GM12878 (cell line): Measurements from ENCODE around the gene DNAJC5. TPM values are rescaled to one million over a fixed set of nuclear protein-coding genes. Genes with fewer than 3 reads are reported as not detected.

Experiments
- ATAC-seq: fragments of 200-7000 bp; cut with Tn5 transposase; 3 replicates; pipeline ENCODE4 v1.9.1; 2020; ENCODE audit warnings: mild to moderate bottlenecking, moderate library complexity
- BruUV-seq: library from RNA; stranded (reverse); fragments of 400-500 nt; replicated peaks from 2 replicates; lab custom pipeline; 2021; lab: Mats Ljungman, UMichigan
- CTCF ChIA-PET: fragments of 300-600 bp; sonication (Branson Sonifier 250); formaldehyde crosslinking; extraction: SDS; loops from one replicate; lab custom pipeline; 2021; ENCODE audit warnings: inconsistent platforms; lab: Yijun Ruan, JAX
- POLR2A ChIA-PET: fragments of 350-600 bp; formaldehyde crosslinking; extraction: SDS; loops from one replicate; lab custom pipeline; 2021; ENCODE audit warnings: inconsistent platforms; lab: Charles Lee
- RAD21 ChIA-PET: fragments of 300-600 bp; sonication (Branson Sonifier 250); formaldehyde crosslinking; loops from one replicate; lab custom pipeline; 2023; ENCODE audit warnings: antibody characterized with exemption; ENCODE audit not compliant: unreplicated experiment; lab: Charles Lee
- SMC1A ChIA-PET: fragments of 300-600 bp; sonication (Branson Sonifier 250); formaldehyde crosslinking; loops from one replicate; lab custom pipeline; 2023; ENCODE audit not compliant: unreplicated experiment, uncharacterized antibody; lab: Charles Lee
- DNase-seq: peaks from one replicate; pipeline ENCODE4 v3.0.0-alpha.2; 2011; ENCODE audit warnings: low read depth, low spot score
- FAIRE-seq: peaks from 3 replicates; lab custom pipeline; 2011; peaks lifted over from hg19 to GRCh38; lab: Jason Lieb, UNC
- H2AFZ ChIP-seq: 2 replicates; pipeline ENCODE4 v1.6.0; 2011; ENCODE audit warnings: low read depth, low read length, control low read depth; ENCODE audit not compliant: control insufficient read depth
- H3K27ac ChIP-seq: 2 replicates; pipeline ENCODE4 v1.5.1; 2011; ENCODE audit warnings: control low read depth; ENCODE audit not compliant: control insufficient read depth, insufficient read depth
- H3K27me3 ChIP-seq, 2 experiments: replicated peaks in 1 of 2; 2 replicates each; pipeline versions ENCODE4 v1.6.0 to v1.6.1; 2011; ENCODE audit warnings: low read length in 1 of 2; ENCODE audit not compliant: control insufficient read depth in 2 of 2, insufficient read depth in 2 of 2
- H3K36me3 ChIP-seq, 2 experiments: 2 replicates each; pipeline ENCODE4 v1.5.1; 2011; ENCODE audit warnings: low read length in 1 of 2; ENCODE audit not compliant: control insufficient read depth in 2 of 2, insufficient read depth in 2 of 2
- H3K4me1 ChIP-seq: 2 replicates; pipeline ENCODE4 v1.6.1; 2011; ENCODE audit warnings: mild to moderate bottlenecking, low read length, moderate library complexity, mixed read lengths; ENCODE audit not compliant: control insufficient read depth, insufficient read depth
- H3K4me2 ChIP-seq: 2 replicates; pipeline ENCODE4 v1.6.0; 2011; ENCODE audit warnings: control low read depth; ENCODE audit not compliant: control insufficient read depth, insufficient read depth
- H3K4me3 ChIP-seq: fragments of 200-600 bp; sonication (generic); 2 replicates; pipeline ENCODE4 v1.5.1; 2016
- H3K79me2 ChIP-seq: 2 replicates; pipeline ENCODE4 v1.6.0; 2011; ENCODE audit warnings: low read length; ENCODE audit not compliant: control insufficient read depth, insufficient read depth
- H3K9ac ChIP-seq: 2 replicates; pipeline ENCODE4 v1.8.0; 2011; ENCODE audit warnings: low read length, control low read depth, mixed read lengths; ENCODE audit not compliant: control insufficient read depth, insufficient read depth
- H3K9me3 ChIP-seq: replicated peaks from 3 replicates; pipeline ENCODE4 v1.5.1; 2011; ENCODE audit warnings: mild to moderate bottlenecking, low read length; ENCODE audit not compliant: control insufficient read depth, insufficient read depth
- H4K20me1 ChIP-seq: 2 replicates; pipeline ENCODE4 v1.6.0; 2011; ENCODE audit not compliant: control insufficient read depth, insufficient read depth
- HDGF ChIP-seq: fragments of 450-650 bp; IDR thresholded peaks from 2 replicates; pipeline ENCODE4 v1.6.1; 2016; ENCODE audit warnings: antibody characterized with exemption
- HSF1 ChIP-seq: fragments of 150-350 bp; IDR thresholded peaks from 2 replicates; pipeline ENCODE4 v1.6.1; 2014; ENCODE audit warnings: mild to moderate bottlenecking, low read depth, low read length
- JUNB ChIP-seq: IDR thresholded peaks from 2 replicates; pipeline ENCODE4 v1.6.1; 2016; ENCODE audit warnings: antibody characterized with exemption, mild to moderate bottlenecking
- MLLT1 ChIP-seq: fragments of 450-650 bp; IDR thresholded peaks from 2 replicates; pipeline ENCODE4 v1.6.1; 2016; ENCODE audit warnings: mild to moderate bottlenecking
- NKRF ChIP-seq: fragments of 450-650 bp; conservative IDR thresholded peaks from 2 replicates; pipeline ENCODE4 v1.6.1; 2017; ENCODE audit warnings: mild to moderate bottlenecking, moderate library complexity
- NR2F1 ChIP-seq: fragments of 450-650 bp; conservative IDR thresholded peaks from 2 replicates; pipeline ENCODE4 v1.6.1; 2017; ENCODE audit warnings: mild to moderate bottlenecking
- RUNX3 ChIP-seq: IDR thresholded peaks from 2 replicates; pipeline ENCODE4 v1.6.1; 2012; ENCODE audit warnings: low read length, inconsistent platforms
- SMAD1 ChIP-seq: fragments of 450-650 bp; IDR thresholded peaks from 2 replicates; pipeline ENCODE4 v1.6.1; 2018; ENCODE audit warnings: mild to moderate bottlenecking, low read depth; ENCODE audit not compliant: partially characterized antibody
- TAF1 ChIP-seq: IDR thresholded peaks from 2 replicates; pipeline ENCODE4 v1.6.1; 2011; ENCODE audit warnings: mild to moderate bottlenecking, low read depth, low read length, borderline replicate concordance
- USF2 ChIP-seq: IDR thresholded peaks from 2 replicates; pipeline ENCODE4 v1.6.1; 2011; ENCODE audit warnings: low read depth, low read length, improper control_type of control experiment, borderline replicate concordance
- WGBS: methylation state at CpG from one replicate; pipeline ENCODE4 v1.1.6; 2016; ENCODE audit warnings: low lambda C conversion rate; ENCODE audit not compliant: insufficient replicate concordance, insufficient coverage; ENCODE audit errors: missing lambda C conversion rate; 5-methylcytosine and 5-hydroxymethylcytosine counted together
- in situ Hi-C: fragments of 300-500 bp; cut with MboI; formaldehyde crosslinking; loops from 9 replicates; pipeline ENCODE4 v1.14.3; 2018; ENCODE audit warnings: mixed read lengths
- intact Hi-C: fragments of 100-400 bp; cut with micrococcal nuclease; formaldehyde crosslinking; loops from one replicate; pipeline ENCODE4 v1.14.2; 2022; ENCODE audit not compliant: unreplicated experiment
- polyA plus RNA-seq, 11 experiments: library from polyadenylated mRNA; depleted of rRNA in 4 of 11; unstranded in 6 of 11; stranded (reverse) in 5 of 11; fragments of >200 nt; fragmentation: Nextera tagmentation in 4 of 11; fragmentation: Illumina TruSeq in 1 of 11; extraction: Ambion mirVana in 4 of 11; extraction: Trizol in 1 of 11; gene quantifications; 1 replicate in 1 of 11; 2 replicates in 10 of 11; pipeline versions ENCODE4 v1.2.1 to v1.2.3, GENCODE V29; 2011 to 2016; ENCODE audit warnings: inconsistent platforms in 2 of 11, missing spikeins in 2 of 11, low read depth in 1 of 11
- total RNA-seq, 4 experiments: library from RNA; depleted of rRNA in 3 of 4; stranded (reverse); fragments of >200 nt in 3 of 4; fragmentation: Illumina TruSeq in 1 of 4; extraction: Trizol in 1 of 4; gene quantifications; 2 replicates each; pipeline versions ENCODE4 v1.2.1 to v1.2.3, GENCODE V29; 2013 to 2021

The DNAJC5 gene
- total and polyA plus RNA-seq, 10 of the 15 experiments (the other 5 are each of a cell fraction or from before 2014, with no cell fraction given): 0.69 to 36.8 (median 17.0) TPM

- 88% methylated on average over 16 of the region's 16 CpGs for WGBS
- H3K9ac ChIP-seq: no peak overlapping the region
- no peak overlapping the region for H3K4me3 ChIP-seq
- no peak for DNase-seq
- no peaks in the 10 kb centered on the region for H3K9me3 ChIP-seq
- ATAC-seq: no peak
- H3K27ac ChIP-seq: no peak overlapping the region
- no peaks in the 10 kb centered on the region for H3K27me3 ChIP-seq
- SMC1A ChIA-PET: interaction anchor here (0.6 kb wide), 1 partner anchor 20 kb away, joined by 3 read pairs; no protein-coding TSS in a partner anchor
- BruUV-seq: no TSS peak
- no peaks in the 10 kb centered on the region for H4K20me1 ChIP-seq
- FAIRE-seq: no peak
- H3K36me3 ChIP-seq: peaks cover 2 to 17% of the 10 kb centered on the region in 2 experiments; a peak in 3 of 4 replicates
- in situ Hi-C loops: no loop called here
- no peak overlapping the region for H2AFZ ChIP-seq
- TF ChIP-seq RUNX3 (no peak), JUNB (no peak), TAF1 (no peak), HDGF (no peak), NR2F1 (no peak), MLLT1 (no peak), NKRF (no peak), HSF1 (no peak), USF2 (no peak), SMAD1 (no peak)
- CTCF ChIA-PET: no interaction called here
- no peak overlapping the region for H3K4me2 ChIP-seq
- RAD21 ChIA-PET: no interaction called here
- intact Hi-C loops: no loop called here
- POLR2A ChIA-PET: interaction anchor here (0.6 kb wide), 1 partner anchor 24 kb away, joined by 5 read pairs; no protein-coding TSS in a partner anchor
- peaks cover 11% of the 10 kb centered on the region for H3K79me2 ChIP-seq
- peaks cover 7% of the 10 kb centered on the region for H3K4me1 ChIP-seq
Observed at GRCh38 chr20:63963784-63964301, 68.9 kb downstream of the DNAJC5 start.
